ENCODE results near the gene RASA4.
"Not testable (repeated sequence)": the region's sequence is repeated elsewhere in the genome, so short reads cannot be mapped to it uniquely, and the experiment has no call there.

DNA sequence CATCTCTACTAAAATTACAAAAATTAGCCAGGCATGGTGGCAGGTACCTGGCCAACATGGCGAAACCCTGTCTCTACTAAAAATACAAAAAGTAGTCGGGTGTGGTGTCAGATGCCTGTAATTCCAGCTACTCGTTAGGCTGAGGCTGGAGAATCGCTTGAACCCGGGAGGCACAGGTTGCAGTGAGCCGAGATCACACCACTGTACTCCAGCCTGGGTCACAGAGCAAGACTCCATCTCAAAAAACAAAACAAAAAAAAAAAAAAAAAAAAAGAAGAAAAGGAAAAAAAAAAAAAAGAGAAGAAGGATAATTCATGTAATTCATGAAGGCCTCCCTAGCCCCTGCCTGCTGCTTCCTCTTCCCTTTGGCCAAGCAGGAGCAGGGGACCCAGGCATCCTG lies 76.0 kb downstream of the RASA4 start:
- TF ChIP-seq, protein P1, sequence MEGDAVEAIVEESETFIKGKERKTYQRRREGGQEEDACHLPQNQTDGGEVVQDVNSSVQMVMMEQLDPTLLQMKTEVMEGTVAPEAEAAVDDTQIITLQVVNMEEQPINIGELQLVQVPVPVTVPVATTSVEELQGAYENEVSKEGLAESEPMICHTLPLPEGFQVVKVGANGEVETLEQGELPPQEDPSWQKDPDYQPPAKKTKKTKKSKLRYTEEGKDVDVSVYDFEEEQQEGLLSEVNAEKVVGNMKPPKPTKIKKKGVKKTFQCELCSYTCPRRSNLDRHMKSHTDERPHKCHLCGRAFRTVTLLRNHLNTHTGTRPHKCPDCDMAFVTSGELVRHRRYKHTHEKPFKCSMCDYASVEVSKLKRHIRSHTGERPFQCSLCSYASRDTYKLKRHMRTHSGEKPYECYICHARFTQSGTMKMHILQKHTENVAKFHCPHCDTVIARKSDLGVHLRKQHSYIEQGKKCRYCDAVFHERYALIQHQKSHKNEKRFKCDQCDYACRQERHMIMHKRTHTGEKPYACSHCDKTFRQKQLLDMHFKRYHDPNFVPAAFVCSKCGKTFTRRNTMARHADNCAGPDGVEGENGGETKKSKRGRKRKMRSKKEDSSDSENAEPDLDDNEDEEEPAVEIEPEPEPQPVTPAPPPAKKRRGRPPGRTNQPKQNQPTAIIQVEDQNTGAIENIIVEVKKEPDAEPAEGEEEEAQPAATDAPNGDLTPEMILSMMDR (conservative IDR thresholded peaks at IDR 0.05) = not testable (repeated sequence)
- TF ChIP-seq ZFX (IDR thresholded peaks at IDR 0.05) = not testable (repeated sequence)

All from C4-2B (cell line).